RWPE2 (cell line): Measurements from ENCODE around the gene ZNF792.
"Not testable (repeated sequence)": the region's sequence is repeated elsewhere in the genome, so short reads cannot be mapped to it uniquely, and the experiment has no call there.

ENCODE experiments used
- ATAC-seq: fragments of 200-7000 bp; cut with Tn5 transposase; 3 replicates; pipeline ENCODE4 v1.9.1; 2021; ENCODE audit warnings: low read depth
- DNase-seq: peaks from one replicate; pipeline ENCODE4 v3.0.0-alpha.2; 2020; ENCODE audit warnings: low spot score
- H3K27ac ChIP-seq: fragments of 450-650 bp; 2 replicates; pipeline ENCODE4 v1.5.1; 2017; ENCODE audit warnings: mild to moderate bottlenecking; ENCODE audit not compliant: poor library complexity, severe bottlenecking
- H3K27me3 ChIP-seq: fragments of 250-450 bp; sonication (Bioruptor Pico); 2 replicates; pipeline ENCODE4 v1.5.1; 2021; ENCODE audit warnings: mild to moderate bottlenecking, moderate library complexity; ENCODE audit not compliant: insufficient read depth, poor library complexity, severe bottlenecking
- H3K36me3 ChIP-seq: fragments of 250-450 bp; sonication (Bioruptor Pico); 2 replicates; pipeline ENCODE4 v1.5.1; 2020; ENCODE audit warnings: low read depth, mild to moderate bottlenecking, moderate library complexity
- H3K4me1 ChIP-seq: fragments of 250-450 bp; sonication (Bioruptor Pico); 2 replicates; pipeline ENCODE4 v1.5.1; 2021; ENCODE audit warnings: mild to moderate bottlenecking, moderate library complexity; ENCODE audit not compliant: insufficient read depth, poor library complexity, severe bottlenecking
- H3K4me3 ChIP-seq: fragments of 250-450 bp; sonication (Bioruptor Pico); 2 replicates; pipeline ENCODE4 v1.5.1; 2021; ENCODE audit warnings: mild to moderate bottlenecking, moderate library complexity; ENCODE audit not compliant: severe bottlenecking
- H3K9me3 ChIP-seq: fragments of 250-450 bp; sonication (Bioruptor Pico); 2 replicates; pipeline ENCODE4 v1.5.1; 2021; ENCODE audit warnings: mild to moderate bottlenecking, moderate library complexity; ENCODE audit not compliant: severe bottlenecking
- TF ChIP-seq, protein P1 (sequence below): fragments of 450-650 bp; IDR thresholded peaks from one replicate; pipeline ENCODE4 v1.5.1; 2017; ENCODE audit warnings: mild to moderate bottlenecking, moderate library complexity; ENCODE audit not compliant: poor library complexity, severe bottlenecking

Gene ZNF792

DNA sequence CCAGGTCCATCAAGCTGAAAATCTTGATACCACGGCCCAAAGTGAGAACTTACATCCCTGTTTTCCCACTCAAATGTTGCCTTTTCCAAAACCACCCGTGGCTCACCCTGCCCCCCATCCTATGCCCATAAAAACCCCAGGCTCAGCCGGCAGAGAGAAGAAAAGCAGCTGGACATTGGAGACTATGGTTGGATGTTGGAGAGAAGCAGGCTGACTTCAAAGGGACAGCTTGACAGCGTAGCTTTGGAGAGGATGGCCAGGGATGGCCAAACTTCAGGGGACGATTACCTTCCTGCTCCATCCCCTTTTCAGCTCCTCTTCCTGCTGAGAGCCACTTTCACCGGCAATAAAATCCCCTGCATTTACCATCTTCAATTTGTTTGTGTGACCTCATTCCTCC, 3.5 kb upstream of the ZNF792 start:
- Histone ChIP-seq H3K27ac (no peak overlapping the region), H3K4me3 (no peak overlapping the region), H3K36me3 (no peaks in the 10 kb centered on the region), H3K9me3 (no peaks in the 10 kb centered on the region), H3K4me1 (peaks cover 6% of the 10 kb centered on the region), H3K27me3 (no peaks in the 10 kb centered on the region)
- ATAC-seq, result no peak
- TF ChIP-seq, protein P1, sequence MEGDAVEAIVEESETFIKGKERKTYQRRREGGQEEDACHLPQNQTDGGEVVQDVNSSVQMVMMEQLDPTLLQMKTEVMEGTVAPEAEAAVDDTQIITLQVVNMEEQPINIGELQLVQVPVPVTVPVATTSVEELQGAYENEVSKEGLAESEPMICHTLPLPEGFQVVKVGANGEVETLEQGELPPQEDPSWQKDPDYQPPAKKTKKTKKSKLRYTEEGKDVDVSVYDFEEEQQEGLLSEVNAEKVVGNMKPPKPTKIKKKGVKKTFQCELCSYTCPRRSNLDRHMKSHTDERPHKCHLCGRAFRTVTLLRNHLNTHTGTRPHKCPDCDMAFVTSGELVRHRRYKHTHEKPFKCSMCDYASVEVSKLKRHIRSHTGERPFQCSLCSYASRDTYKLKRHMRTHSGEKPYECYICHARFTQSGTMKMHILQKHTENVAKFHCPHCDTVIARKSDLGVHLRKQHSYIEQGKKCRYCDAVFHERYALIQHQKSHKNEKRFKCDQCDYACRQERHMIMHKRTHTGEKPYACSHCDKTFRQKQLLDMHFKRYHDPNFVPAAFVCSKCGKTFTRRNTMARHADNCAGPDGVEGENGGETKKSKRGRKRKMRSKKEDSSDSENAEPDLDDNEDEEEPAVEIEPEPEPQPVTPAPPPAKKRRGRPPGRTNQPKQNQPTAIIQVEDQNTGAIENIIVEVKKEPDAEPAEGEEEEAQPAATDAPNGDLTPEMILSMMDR, result no peak
- DNase-seq, result no peak

DNA sequence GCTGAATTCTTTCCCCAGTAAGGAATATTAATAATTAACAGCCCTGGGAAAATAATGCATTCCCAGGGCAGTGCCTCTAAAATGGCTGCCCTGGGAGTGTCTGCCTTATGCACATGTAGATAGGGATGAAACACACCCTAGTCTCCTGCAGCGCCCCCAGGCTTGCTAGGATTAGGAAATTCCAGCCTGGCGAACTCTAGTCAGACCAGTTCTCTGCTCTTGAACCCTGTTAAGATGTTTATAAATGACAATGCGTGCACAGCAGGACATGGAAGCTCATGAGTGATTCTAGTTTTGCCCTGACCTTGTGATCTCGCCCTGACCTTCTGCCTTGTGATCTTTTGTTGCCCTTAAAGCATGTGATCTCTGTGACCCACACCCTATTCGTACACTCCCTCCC, 1.5 kb upstream of the ZNF792 start:
- not testable (repeated sequence) for H3K27me3 ChIP-seq, DNase-seq, H3K27ac ChIP-seq, H3K4me3 ChIP-seq, H3K9me3 ChIP-seq, ATAC-seq, H3K4me1 ChIP-seq, H3K36me3 ChIP-seq

DNA sequence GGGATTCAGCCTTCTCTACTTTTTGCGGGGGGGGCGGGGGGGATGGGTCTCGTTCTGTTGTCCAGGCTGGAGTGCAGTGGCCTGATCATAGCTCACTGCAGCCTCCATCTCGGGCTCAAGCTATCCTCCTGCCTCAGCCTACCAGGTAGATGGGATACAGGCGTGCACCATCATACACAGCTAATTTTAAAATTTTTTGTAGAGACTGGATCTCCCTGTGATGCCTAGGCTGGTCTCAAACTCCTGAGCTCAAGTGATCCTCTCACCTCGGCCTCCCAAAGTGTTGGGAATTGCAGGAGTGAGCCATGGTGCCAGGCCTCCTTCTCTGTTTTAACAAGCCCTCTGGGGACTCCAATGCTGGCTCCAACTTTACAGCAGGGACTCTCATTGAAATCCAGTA, 569 bp upstream of the ZNF792 start:
- TF ChIP-seq, protein P1, result no peak
- Histone ChIP-seq H3K36me3 (peaks cover 11% of the 10 kb centered on the region), H3K4me1 (peaks cover 9% of the 10 kb centered on the region), H3K27me3 (no peaks in the 10 kb centered on the region), H3K9me3 (peaks cover 3% of the 10 kb centered on the region), H3K27ac (no peak overlapping the region), H3K4me3 (no peak overlapping the region)
- ATAC-seq (no peak), DNase-seq (no peak)

DNA sequence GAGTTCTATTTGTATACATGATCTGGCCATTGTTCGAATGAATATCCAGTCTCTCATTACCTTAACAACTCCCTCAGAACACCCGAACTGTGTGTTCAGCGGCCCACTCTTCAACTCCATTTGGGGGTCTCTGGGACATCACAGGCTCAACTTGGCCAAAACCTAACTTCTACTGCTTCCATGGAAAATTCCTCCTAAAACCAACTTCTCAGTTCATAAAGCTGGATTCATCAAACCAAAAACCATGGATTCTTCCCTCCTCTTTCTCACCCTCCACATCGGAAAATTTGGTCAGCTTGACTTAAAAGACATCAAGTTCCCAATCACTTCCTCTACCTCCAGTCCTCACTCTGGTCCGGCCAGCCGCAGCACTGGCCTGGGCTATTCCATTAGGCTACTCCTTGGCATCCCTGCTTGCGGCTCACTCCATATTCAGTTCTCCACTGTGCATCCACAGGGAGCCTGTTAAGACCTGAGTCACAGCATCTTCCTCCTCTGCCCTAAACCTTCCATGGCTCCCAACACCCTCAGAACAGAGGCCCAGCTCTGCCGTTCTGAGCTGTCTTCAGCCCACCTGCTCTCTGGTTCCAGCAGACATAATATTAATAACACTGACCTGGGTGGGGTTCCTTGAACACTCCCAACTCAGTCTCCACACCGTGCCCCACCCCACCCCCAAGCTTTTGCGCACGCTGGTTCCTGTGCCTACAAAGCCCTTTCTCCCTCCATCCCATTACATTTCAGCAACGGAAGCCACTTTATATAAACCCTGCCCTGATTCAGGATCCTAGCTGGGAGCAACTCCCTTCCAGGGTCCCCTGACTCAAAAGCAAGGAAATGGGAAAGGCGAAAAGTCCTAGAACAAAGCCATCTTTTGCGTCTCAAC, 1.1 kb downstream of the ZNF792 start:
- no peaks in the 10 kb centered on the region for H3K27me3 ChIP-seq
- TF ChIP-seq, protein P1, result no peak
- DNase-seq (no peak), ATAC-seq (peak; percentile 16; the same call in 1 of the 3 replicates)
- H3K9me3 ChIP-seq, result peaks cover 9% of the 10 kb centered on the region
- peaks cover 9% of the 10 kb centered on the region for H3K4me1 ChIP-seq
- H3K36me3 ChIP-seq, result peaks cover 28% of the 10 kb centered on the region
- no peak overlapping the region for H3K27ac ChIP-seq
- peak overlapping the region; percentile 83 for H3K4me3 ChIP-seq

DNA sequence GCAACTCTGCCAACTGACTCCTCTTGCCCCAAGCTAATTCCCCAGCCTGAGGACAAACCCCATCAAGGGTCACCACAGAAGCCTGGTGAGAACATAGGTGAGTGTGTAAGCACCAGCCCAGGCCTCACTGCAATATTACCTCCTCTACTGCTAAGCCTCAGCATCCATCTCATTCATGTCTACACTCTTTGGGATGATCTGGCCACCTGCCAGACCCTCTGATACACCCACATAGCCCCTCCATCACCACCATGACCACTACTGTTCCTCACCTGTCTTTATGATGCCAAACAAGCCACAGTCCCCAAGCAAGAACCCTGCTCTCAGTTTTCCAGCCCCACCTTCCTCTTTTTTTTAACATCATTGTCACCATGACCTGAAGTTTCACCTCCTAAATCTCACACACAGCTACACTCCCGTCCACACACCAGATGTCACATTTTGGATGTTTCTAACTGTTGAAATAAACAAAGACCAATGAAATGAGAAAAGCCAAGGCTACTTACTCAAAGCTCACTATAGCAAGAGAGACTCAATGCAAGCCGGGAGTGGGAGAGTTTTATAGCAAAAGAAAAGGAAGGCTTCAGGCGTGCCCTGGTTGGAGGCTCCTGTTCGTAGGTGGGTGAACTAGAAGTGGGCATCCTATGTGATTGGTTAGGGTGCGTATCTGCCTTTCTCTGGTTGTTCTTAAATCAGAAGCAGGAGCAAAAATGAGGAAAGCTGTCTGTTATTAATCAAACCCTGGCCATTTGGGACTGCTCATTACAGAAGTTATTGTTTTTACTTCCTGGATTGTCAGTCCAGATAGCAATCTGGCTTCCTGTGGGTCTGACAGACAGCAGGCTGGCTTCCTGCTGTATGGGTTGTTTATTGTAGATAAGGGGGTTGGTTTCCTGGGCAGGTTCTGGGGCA, 2.0 kb downstream of the ZNF792 start:
- DNase-seq (no peak), ATAC-seq (no peak)
- Histone ChIP-seq H3K27ac (no peak overlapping the region), H3K4me1 (peaks cover 9% of the 10 kb centered on the region), H3K4me3 (no peak overlapping the region), H3K36me3 (peaks cover 37% of the 10 kb centered on the region), H3K9me3 (peaks cover 14% of the 10 kb centered on the region), H3K27me3 (no peaks in the 10 kb centered on the region)
- TF ChIP-seq, protein P1, result no peak
